K562 (cell line): Measurements from ENCODE around the gene NMNAT2. TPM values are rescaled to one million over a fixed set of nuclear protein-coding genes. Genes with fewer than 3 reads are reported as not detected.

Experiments used
- ATAC-seq: fragments of 200-7000 bp; cut with Tn5 transposase; 3 replicates; pipeline ENCODE4 v1.9.1; 2020; ENCODE audit warnings: moderate library complexity
- BruUV-seq: library from RNA; stranded (reverse); fragments of 400-500 nt; replicated peaks from 2 replicates; lab custom pipeline; 2021; lab: Mats Ljungman, UMichigan
- CTCF ChIA-PET: fragments of 300-600 bp; formaldehyde crosslinking; extraction: SDS; loops from one replicate; lab custom pipeline; 2021; ENCODE audit warnings: low intra/inter-chr PET ratio; lab: Yijun Ruan, JAX
- POLR2A ChIA-PET: fragments of 300-600, 350-650 bp; sonication (Branson Sonifier 250); formaldehyde crosslinking; extraction: SDS; loops from one replicate; lab custom pipeline; 2021; ENCODE audit warnings: antibody characterized with exemption, inconsistent platforms; lab: Yijun Ruan, JAX
- DNase-seq, 4 experiments: peaks; one replicate each; pipeline versions ENCODE4 v3.0.0 to v3.0.0-alpha.2; 2011 to 2018; ENCODE audit warnings: low spot score in 3 of 4, mixed read lengths in 3 of 4; ENCODE audit errors: extremely low read depth in 1 of 4
- FAIRE-seq: peaks from 2 replicates; lab custom pipeline; 2011; peaks lifted over from hg19 to GRCh38; lab: Jason Lieb, UNC
- H2AFZ ChIP-seq: 2 replicates; pipeline ENCODE4 v1.6.0; 2011; ENCODE audit warnings: low read depth, low read length, control low read depth, inconsistent platforms
- H3K27ac ChIP-seq: fragments of 200-600 bp; 3 replicates; pipeline ENCODE4 v1.8.0; 2011; ENCODE audit warnings: low read depth, mild to moderate bottlenecking, control low read depth, inconsistent platforms, low read length, moderate library complexity, mixed read lengths; ENCODE audit errors: extremely low read depth
- H3K27me3 ChIP-seq, 2 experiments: fragments of 300-600 bp in 1 of 2; 2 replicates in 1 of 2; 3 replicates in 1 of 2; pipeline versions ENCODE4 v1.6.0 to v1.8.0; 2011; ENCODE audit warnings: inconsistent platforms in 2 of 2, low read length in 2 of 2, mild to moderate bottlenecking in 1 of 2, mixed read lengths in 1 of 2, moderate library complexity in 1 of 2; ENCODE audit not compliant: control insufficient read depth in 2 of 2, insufficient read depth in 2 of 2
- H3K36me3 ChIP-seq: fragments of 300-600 bp; 3 replicates; pipeline ENCODE4 v1.8.0; 2011; ENCODE audit warnings: mild to moderate bottlenecking, low read length, inconsistent platforms; ENCODE audit not compliant: control insufficient read depth, insufficient read depth
- H3K4me1 ChIP-seq, 2 experiments: fragments of 200-600 bp in 1 of 2; replicated peaks in 1 of 2; 2 replicates in 1 of 2; 3 replicates in 1 of 2; pipeline versions ENCODE4 v1.5.1 to v1.8.0; 2011; ENCODE audit warnings: inconsistent platforms in 2 of 2, low read length in 2 of 2, mild to moderate bottlenecking in 1 of 2, mixed read lengths in 1 of 2, moderate library complexity in 1 of 2; ENCODE audit not compliant: control insufficient read depth in 2 of 2, insufficient read depth in 2 of 2
- H3K4me2 ChIP-seq: 2 replicates; pipeline ENCODE4 v1.6.1; 2011; ENCODE audit warnings: low read length, control low read depth, inconsistent platforms, mixed read lengths; ENCODE audit not compliant: insufficient read depth
- H3K4me3 ChIP-seq: fragments of 200-600 bp; sonication (generic), shearing (Covaris generic); 2 replicates; pipeline ENCODE4 v1.5.1; 2016; ENCODE audit warnings: control low read depth, inconsistent platforms
- H3K79me2 ChIP-seq: fragments of 200-600 bp; 3 replicates; pipeline ENCODE4 v1.8.0; 2011; ENCODE audit warnings: low read length, inconsistent platforms; ENCODE audit not compliant: control insufficient read depth, insufficient read depth
- H3K9ac ChIP-seq, 2 experiments: 2 replicates each; pipeline versions ENCODE4 v1.6.0 to v1.6.1; 2011; ENCODE audit warnings: low read depth in 2 of 2, low read length in 2 of 2, control low read depth in 1 of 2, inconsistent platforms in 1 of 2, mild to moderate bottlenecking in 1 of 2, mixed read lengths in 1 of 2; ENCODE audit not compliant: insufficient read depth in 1 of 2
- H3K9me1 ChIP-seq: one replicate; pipeline ENCODE4 v1.6.0; 2011; ENCODE audit warnings: inconsistent platforms, mild to moderate bottlenecking, low read length, moderate library complexity; ENCODE audit not compliant: control insufficient read depth, insufficient read depth
- H3K9me3 ChIP-seq: replicated peaks from 2 replicates; pipeline ENCODE4 v1.5.1; 2011; ENCODE audit warnings: low read depth, low read length, inconsistent platforms; ENCODE audit not compliant: control insufficient read depth, insufficient read depth
- H4K20me1 ChIP-seq: replicated peaks from 2 replicates; pipeline ENCODE4 v1.6.1; 2011; ENCODE audit warnings: low read length, inconsistent platforms, mixed read lengths; ENCODE audit not compliant: control insufficient read depth, insufficient read depth
- GTF2F1 ChIP-seq: IDR thresholded peaks from 2 replicates; pipeline ENCODE4 v1.6.1; 2011; ENCODE audit warnings: low read depth, low read length, improper control_type of control experiment
- HDAC8 ChIP-seq: fragments of 450-650 bp; IDR thresholded peaks from 2 replicates; pipeline ENCODE4 v1.6.1; 2016; ENCODE audit warnings: mild to moderate bottlenecking, missing genetic modification characterization, moderate library complexity, missing compliant biosample characterization
- NR2F6 ChIP-seq: fragments of 450-650 bp; formaldehyde crosslinking; IDR thresholded peaks from 2 replicates; pipeline ENCODE4 v1.4.0; 2020; ENCODE audit warnings: mild to moderate bottlenecking
- SMARCA4 ChIP-seq: fragments of 450-650 bp; IDR thresholded peaks from 2 replicates; pipeline ENCODE4 v1.6.1; 2016
- ZNF584 ChIP-seq: fragments of 200-800 bp; sonication (Bioruptor generic); IDR thresholded peaks from 2 replicates; pipeline ENCODE4 v1.6.1; 2016; ENCODE audit warnings: low read depth, mild to moderate bottlenecking, missing genetic modification characterization, missing compliant biosample characterization
- WGBS: fragments of 100-300 bp; shearing (Covaris generic); methylation state at CpG from one replicate; pipeline ENCODE4 v1.1.6; 2016; ENCODE audit warnings: low coverage, mixed read lengths; ENCODE audit not compliant: insufficient coverage; ENCODE audit errors: missing lambda C conversion rate; 5-methylcytosine and 5-hydroxymethylcytosine counted together
- in situ Hi-C: fragments of 300-500 bp; cut with MboI; formaldehyde crosslinking; loops from 4 replicates; pipeline ENCODE4 v1.15.0; 2018; ENCODE audit warnings: inconsistent platforms, mixed read lengths
- intact Hi-C: fragments of 100-400 bp; cut with micrococcal nuclease; formaldehyde crosslinking; loops from 2 replicates; pipeline ENCODE4 v1.14.2; 2022
- polyA plus RNA-seq, 8 experiments: library from polyadenylated mRNA; depleted of rRNA in 4 of 8; stranded (reverse) in 5 of 8; unstranded in 3 of 8; fragments of >200 nt; fragmentation: Nextera tagmentation in 2 of 8; fragmentation: Illumina TruSeq in 1 of 8; extraction: Ambion mirVana in 2 of 8; extraction: Trizol in 1 of 8; gene quantifications; 2 replicates each; pipeline versions ENCODE4 v1.2.1 to v1.2.3, GENCODE V29; 2011 to 2014; ENCODE audit warnings: inconsistent platforms in 1 of 8, missing spikeins in 1 of 8
- total RNA-seq, 7 experiments: library from RNA; depleted of rRNA in 6 of 7; stranded (reverse); fragments of >200 nt in 6 of 7; fragmentation: Illumina TruSeq in 2 of 7; extraction: Trizol in 2 of 7; gene quantifications; 2 replicates each; pipeline versions ENCODE4 v1.2.1 to v1.2.3, GENCODE V29; 2011 to 2021; ENCODE audit warnings: low replicate concordance in 1 of 7
- TF ChIP-seq, protein P1 (sequence below): sonication (generic); formaldehyde crosslinking; IDR thresholded peaks from 2 replicates; pipeline ENCODE4 v1.8.1; 2023; ENCODE audit warnings: mild to moderate bottlenecking, missing genetic modification reagents

NMNAT2 gene
- total and polyA plus RNA-seq, 9 of the 15 experiments (the other 6 are each of a cell fraction or from before 2014, with no cell fraction given) = not detected

DNA sequence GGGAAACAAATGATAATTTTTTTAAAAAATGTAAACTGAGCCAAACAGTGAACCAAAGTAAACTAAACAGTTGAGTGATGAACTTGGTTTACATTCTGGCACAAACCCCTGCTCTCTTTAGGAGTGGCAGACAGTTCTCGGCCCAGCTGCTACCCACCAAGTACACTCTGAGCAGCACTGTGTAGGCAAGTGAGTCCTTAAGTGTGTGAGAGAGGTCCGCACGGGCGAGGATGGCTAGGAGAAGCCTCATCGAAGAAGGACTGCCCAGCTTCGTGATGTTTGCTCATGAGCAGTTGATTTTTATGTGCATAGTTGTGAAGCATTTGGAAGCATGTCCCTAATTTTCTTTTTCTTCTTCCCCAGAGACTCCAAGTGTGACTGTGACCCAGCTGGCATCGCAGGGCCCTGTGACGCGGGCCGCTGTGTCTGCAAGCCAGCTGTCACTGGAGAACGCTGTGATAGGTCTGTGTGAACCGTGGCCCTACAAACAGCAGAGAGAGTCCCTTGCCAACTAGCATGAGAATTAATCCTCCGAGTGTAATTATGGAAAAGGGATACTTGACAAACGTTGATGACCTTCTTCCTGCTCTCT, 200.1 kb downstream of the NMNAT2 start:
- BruUV-seq = no TSS peak
- Histone ChIP-seq H3K79me2 (no peaks in the 10 kb centered on the region), H3K4me2 (no peak overlapping the region), H3K4me3 (no peak overlapping the region), H2AFZ (no peak overlapping the region), H3K27me3 (peaks cover 2 to 36% of the 10 kb centered on the region in 2 experiments; a peak in 4 of 5 replicates), H3K36me3 (no peaks in the 10 kb centered on the region), H3K9me3 (no peaks in the 10 kb centered on the region), H3K9me1 (no peaks in the 10 kb centered on the region), H3K27ac (no peak overlapping the region), H3K4me1 (peaks cover 0 to 8% of the 10 kb centered on the region in 2 experiments; a peak in 2 of 5 replicates), H4K20me1 (no peaks in the 10 kb centered on the region), H3K9ac (no peak overlapping the region)
- DNase-seq = no peak
- ATAC-seq = no peak
- intact Hi-C loops (no loop called here), in situ Hi-C loops (no loop called here)
- TF ChIP-seq GTF2F1 (no peak), ZNF584 (CRISPR knock-in tag) (no peak), SMARCA4 (no peak), HDAC8 (tag) (no peak), NR2F6 (no peak)
- TF ChIP-seq, protein P1, sequence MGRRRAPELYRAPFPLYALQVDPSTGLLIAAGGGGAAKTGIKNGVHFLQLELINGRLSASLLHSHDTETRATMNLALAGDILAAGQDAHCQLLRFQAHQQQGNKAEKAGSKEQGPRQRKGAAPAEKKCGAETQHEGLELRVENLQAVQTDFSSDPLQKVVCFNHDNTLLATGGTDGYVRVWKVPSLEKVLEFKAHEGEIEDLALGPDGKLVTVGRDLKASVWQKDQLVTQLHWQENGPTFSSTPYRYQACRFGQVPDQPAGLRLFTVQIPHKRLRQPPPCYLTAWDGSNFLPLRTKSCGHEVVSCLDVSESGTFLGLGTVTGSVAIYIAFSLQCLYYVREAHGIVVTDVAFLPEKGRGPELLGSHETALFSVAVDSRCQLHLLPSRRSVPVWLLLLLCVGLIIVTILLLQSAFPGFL (CRISPR knock-in tag) = no peak
- no peak for FAIRE-seq
- POLR2A ChIA-PET = no interaction called here
- WGBS = 1% methylated on average over 14 of the region's 14 CpGs
- CTCF ChIA-PET = no interaction called here
